SK-N-SH treated with all-trans-retinoic acid at 6 μM for 48 hours (cell line): ENCODE measurements around the gene USH2A.
A peak's percentile ranks its signal among the peaks of the same experiment; 100 is the strongest.

Source experiments
- ATAC-seq: fragments of 200-7000 bp; cut with Tn5 transposase; 3 replicates; pipeline ENCODE4 v1.9.1; 2020; ENCODE audit warnings: mild to moderate bottlenecking, moderate library complexity
- ARNTL ChIP-seq: fragments of 450-650 bp; formaldehyde crosslinking; IDR thresholded peaks from 2 replicates; pipeline ENCODE4 v1.5.0; 2020; ENCODE audit warnings: low read depth, mild to moderate bottlenecking, moderate library complexity, borderline replicate concordance
- BACH2 ChIP-seq: fragments of 250-450 bp; sonication (Bioruptor Pico); IDR thresholded peaks from 2 replicates; pipeline ENCODE4 v1.9.0; 2021; ENCODE audit warnings: mild to moderate bottlenecking, borderline replicate concordance
- CREB5 ChIP-seq: fragments of 250-450 bp; sonication (Bioruptor Pico); IDR thresholded peaks from 2 replicates; pipeline ENCODE4 v1.5.1; 2020; ENCODE audit warnings: low read depth, mild to moderate bottlenecking, moderate library complexity
- CSDC2 ChIP-seq: fragments of 250-450 bp; sonication (Bioruptor Pico); IDR thresholded peaks from 2 replicates; pipeline ENCODE4 v1.5.0; 2020; ENCODE audit warnings: mild to moderate bottlenecking, moderate library complexity
- ESRRG ChIP-seq: fragments of 250-450 bp; sonication (Bioruptor Pico); IDR thresholded peaks from 2 replicates; pipeline ENCODE4 v1.6.1; 2021; ENCODE audit warnings: mild to moderate bottlenecking
- GLIS3 ChIP-seq: fragments of 250-450 bp; sonication (Bioruptor Pico); IDR thresholded peaks from 2 replicates; pipeline ENCODE4 v1.5.0; 2020; ENCODE audit warnings: mild to moderate bottlenecking, moderate library complexity
- ISL1 ChIP-seq: fragments of 250-450 bp; sonication (Bioruptor Pico); IDR thresholded peaks from 2 replicates; pipeline ENCODE4 v2.1.2; 2022; ENCODE audit warnings: mild to moderate bottlenecking, moderate library complexity
- OSR1 ChIP-seq: fragments of 250-450 bp; sonication (Bioruptor Pico); IDR thresholded peaks from 2 replicates; pipeline ENCODE4 v1.8.0; 2022; ENCODE audit warnings: moderate library complexity, mild to moderate bottlenecking, inconsistent platforms
- PATZ1 ChIP-seq: fragments of 250-450 bp; sonication (Bioruptor Pico); IDR thresholded peaks from 2 replicates; pipeline ENCODE4 v1.8.0; 2020; ENCODE audit warnings: mild to moderate bottlenecking, moderate library complexity, borderline replicate concordance
- PPARA ChIP-seq: fragments of 250-450 bp; sonication (Bioruptor Pico); IDR thresholded peaks from 2 replicates; pipeline ENCODE4 v1.5.0; 2020; ENCODE audit warnings: mild to moderate bottlenecking, borderline replicate concordance
- RARB ChIP-seq: fragments of 250-450 bp; sonication (Bioruptor Pico); IDR thresholded peaks from 2 replicates; pipeline ENCODE4 v1.8.0; 2021; ENCODE audit warnings: mild to moderate bottlenecking, moderate library complexity
- SNAI2 ChIP-seq: fragments of 250-450 bp; sonication (Bioruptor Pico); IDR thresholded peaks from 2 replicates; pipeline ENCODE4 v1.5.0; 2020; ENCODE audit warnings: mild to moderate bottlenecking, moderate library complexity
- TCF4 ChIP-seq: fragments of 250-450 bp; sonication (Bioruptor Pico); IDR thresholded peaks from 2 replicates; pipeline ENCODE4 v1.8.0; 2021; ENCODE audit warnings: mild to moderate bottlenecking, moderate library complexity, borderline replicate concordance
- TOX ChIP-seq: fragments of 250-450 bp; sonication (Bioruptor Pico); IDR thresholded peaks from 2 replicates; pipeline ENCODE4 v1.8.0; 2021; ENCODE audit warnings: mild to moderate bottlenecking, moderate library complexity, borderline replicate concordance
- ZC3H10 ChIP-seq: fragments of 250-450 bp; sonication (Bioruptor Pico); IDR thresholded peaks from 2 replicates; pipeline ENCODE4 v1.5.1; 2021; ENCODE audit warnings: mild to moderate bottlenecking, moderate library complexity
- ZFP3 ChIP-seq: fragments of 250-450 bp; sonication (Bioruptor Pico); IDR thresholded peaks from 2 replicates; pipeline ENCODE4 v1.5.0; 2020; ENCODE audit warnings: mild to moderate bottlenecking, moderate library complexity
- ZFP30 ChIP-seq: fragments of 450-650 bp; formaldehyde crosslinking; IDR thresholded peaks from 2 replicates; pipeline ENCODE4 v1.5.0; 2022; ENCODE audit warnings: mild to moderate bottlenecking, moderate library complexity
- ZNF565 ChIP-seq: fragments of 450-650 bp; formaldehyde crosslinking; conservative IDR thresholded peaks from 2 replicates; pipeline ENCODE4 v1.5.0; 2020; ENCODE audit warnings: low read depth, mild to moderate bottlenecking, moderate library complexity
- ZNF70 ChIP-seq: fragments of 450-650 bp; formaldehyde crosslinking; IDR thresholded peaks from 2 replicates; pipeline ENCODE4 v1.5.0; 2020; ENCODE audit warnings: mild to moderate bottlenecking, moderate library complexity
- ZNF8 ChIP-seq: fragments of 450-650 bp; formaldehyde crosslinking; IDR thresholded peaks from 2 replicates; pipeline ENCODE4 v1.5.0; 2020; ENCODE audit warnings: mild to moderate bottlenecking, moderate library complexity
- TF ChIP-seq, protein P1 (sequence below): fragments of 250-450 bp; sonication (Bioruptor Pico); IDR thresholded peaks from 2 replicates; pipeline ENCODE4 v1.8.0; 2021; ENCODE audit warnings: low read depth, mild to moderate bottlenecking, moderate library complexity, borderline replicate concordance

The USH2A gene

GRCh38 chr1:216306830-216307229, 116.4 kb downstream of the USH2A start:
- ATAC-seq = peak; percentile 26; the same call in 1 of the 3 replicates
- TF ChIP-seq CSDC2 (CRISPR knock-in tag) (no peak), TCF4 (no peak), ZNF70 (no peak), RARB (CRISPR knock-in tag) (no peak), PPARA (CRISPR knock-in tag) (no peak), SNAI2 (CRISPR knock-in tag) (no peak), BACH2 (CRISPR knock-in tag) (no peak), GLIS3 (no peak), ZFP30 (CRISPR knock-in tag) (no peak), ZNF8 (CRISPR knock-in tag) (no peak), CREB5 (no peak), ISL1 (CRISPR knock-in tag) (no peak), OSR1 (CRISPR knock-in tag) (no peak)

DNA sequence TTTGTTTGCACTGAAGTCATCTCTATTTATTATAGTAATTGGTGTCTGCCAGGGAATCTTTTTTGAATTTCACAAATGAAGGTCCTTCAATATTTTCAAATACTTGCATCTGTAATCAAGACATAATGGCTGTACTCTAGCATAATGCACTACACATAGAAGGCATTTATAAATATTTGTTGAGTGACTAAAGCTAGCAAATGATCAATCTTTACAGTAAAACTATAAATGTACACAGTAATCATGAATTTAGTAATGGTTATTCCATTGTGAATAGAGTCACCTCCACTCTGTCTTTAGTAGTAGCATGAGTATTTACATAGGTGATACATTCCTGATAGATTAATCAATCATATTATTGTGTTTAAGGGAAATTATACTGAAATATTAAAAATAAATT, 119.6 kb downstream of the USH2A start:
- ATAC-seq = no peak
- no peak for TF ChIP-seq SNAI2 (CRISPR knock-in tag)

- TF ChIP-seq ZNF70 = no peak
- TF ChIP-seq, protein P1, sequence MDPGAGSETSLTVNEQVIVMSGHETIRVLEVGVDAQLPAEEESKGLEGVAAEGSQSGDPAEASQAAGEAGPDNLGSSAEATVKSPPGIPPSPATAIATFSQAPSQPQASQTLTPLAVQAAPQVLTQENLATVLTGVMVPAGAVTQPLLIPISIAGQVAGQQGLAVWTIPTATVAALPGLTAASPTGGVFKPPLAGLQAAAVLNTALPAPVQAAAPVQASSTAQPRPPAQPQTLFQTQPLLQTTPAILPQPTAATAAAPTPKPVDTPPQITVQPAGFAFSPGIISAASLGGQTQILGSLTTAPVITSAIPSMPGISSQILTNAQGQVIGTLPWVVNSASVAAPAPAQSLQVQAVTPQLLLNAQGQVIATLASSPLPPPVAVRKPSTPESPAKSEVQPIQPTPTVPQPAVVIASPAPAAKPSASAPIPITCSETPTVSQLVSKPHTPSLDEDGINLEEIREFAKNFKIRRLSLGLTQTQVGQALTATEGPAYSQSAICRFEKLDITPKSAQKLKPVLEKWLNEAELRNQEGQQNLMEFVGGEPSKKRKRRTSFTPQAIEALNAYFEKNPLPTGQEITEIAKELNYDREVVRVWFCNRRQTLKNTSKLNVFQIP = no peak
- TF ChIP-seq ZNF8 (CRISPR knock-in tag) = no peak
- TF ChIP-seq TCF4 = no peak
Observed at GRCh38 chr1:216293683-216294082, 129.6 kb downstream of the USH2A start.

GRCh38 chr1:216290074-216290473, 133.2 kb downstream of the USH2A start:
- no peak for ATAC-seq
- TF ChIP-seq PPARA (CRISPR knock-in tag) (no peak), PATZ1 (no peak), ESRRG (CRISPR knock-in tag) (no peak), RARB (CRISPR knock-in tag) (no peak)

More at GRCh38 chr1:216293683-216294082, 129.6 kb downstream of the USH2A start:
- no peak for ATAC-seq

GRCh38 chr1:216285052-216285451, 138.2 kb downstream of the USH2A start:
- no peak for ATAC-seq
- TF ChIP-seq ZFP3 = no peak
- TF ChIP-seq TCF4 = no peak
- no peak for TF ChIP-seq ISL1 (CRISPR knock-in tag)
- TF ChIP-seq ZC3H10 (CRISPR knock-in tag) = no peak
- TF ChIP-seq ZNF565 (CRISPR knock-in tag) = no peak

- ATAC-seq = no peak
- TF ChIP-seq CREB5 (no peak), GLIS3 (no peak), CSDC2 (CRISPR knock-in tag) (no peak), ISL1 (CRISPR knock-in tag) (no peak), ARNTL (no peak), SNAI2 (CRISPR knock-in tag) (no peak), TCF4 (no peak), OSR1 (CRISPR knock-in tag) (no peak), ESRRG (CRISPR knock-in tag) (no peak), PPARA (CRISPR knock-in tag) (no peak), PATZ1 (no peak), TOX (CRISPR knock-in tag) (no peak), RARB (CRISPR knock-in tag) (no peak), ZFP30 (CRISPR knock-in tag) (no peak), ZNF8 (CRISPR knock-in tag) (no peak), BACH2 (CRISPR knock-in tag) (no peak), ZNF70 (no peak)
- TF ChIP-seq, protein P1 = no peak
Observed at GRCh38 chr1:216281757-216282156, 141.5 kb downstream of the USH2A start.
